HepG2 (cell line): ENCODE results near the gene UPF3B. TPM values are rescaled to one million over a fixed set of nuclear protein-coding genes. Genes with fewer than 3 reads are reported as not detected.
"Not testable (repeated sequence)": the region's sequence is repeated elsewhere in the genome, so short reads cannot be mapped to it uniquely, and the experiment has no call there.

Experiments used
- ATAC-seq: fragments of 200-7000 bp; cut with Tn5 transposase; 3 replicates; pipeline ENCODE4 v1.9.1; 2020; ENCODE audit warnings: mild to moderate bottlenecking, moderate library complexity
- BruUV-seq: library from RNA; stranded (reverse); fragments of 400-500 nt; replicated peaks from 2 replicates; lab custom pipeline; 2021; lab: Mats Ljungman, UMichigan
- CTCF ChIA-PET: fragments of 300-600 bp; formaldehyde crosslinking; extraction: SDS; loops from one replicate; lab custom pipeline; 2021; ENCODE audit warnings: low total read pairs, inconsistent platforms, low intra/inter-chr PET ratio; lab: Yijun Ruan, JAX
- POLR2A ChIA-PET: fragments of 350-600 bp; sonication (Branson Sonifier 250); formaldehyde crosslinking; loops from one replicate; lab custom pipeline; 2020; ENCODE audit warnings: antibody characterized with exemption, inconsistent platforms; lab: Yijun Ruan, JAX
- DNase-seq: peaks from one replicate; pipeline ENCODE4 v3.0.0-alpha.2; 2015; ENCODE audit warnings: low spot score
- FAIRE-seq: peaks from 3 replicates; lab custom pipeline; 2011; peaks lifted over from hg19 to GRCh38; lab: Jason Lieb, UNC
- H2AFZ ChIP-seq: one replicate; pipeline ENCODE4 v1.6.1; 2011; ENCODE audit warnings: low read length, inconsistent platforms
- H3K27ac ChIP-seq: fragments of 300-600 bp; 3 replicates; pipeline ENCODE4 v1.8.0; 2011; ENCODE audit warnings: mixed run types, mild to moderate bottlenecking, mixed read lengths, low read length, inconsistent platforms; ENCODE audit not compliant: insufficient read depth; ENCODE audit errors: extremely low read length
- H3K27me3 ChIP-seq, 2 experiments: fragments of 200-600 bp in 1 of 2; 2 replicates in 1 of 2; 3 replicates in 1 of 2; pipeline versions ENCODE4 v1.6.0 to v1.8.0; 2011; ENCODE audit warnings: low read length in 2 of 2, mild to moderate bottlenecking in 2 of 2, moderate library complexity in 2 of 2, inconsistent platforms in 1 of 2; ENCODE audit not compliant: insufficient read depth in 2 of 2, control insufficient read depth in 1 of 2
- H3K36me3 ChIP-seq, 2 experiments: fragments of 200-600 bp in 1 of 2; replicated peaks in 1 of 2; 2 replicates in 1 of 2; 3 replicates in 1 of 2; pipeline versions ENCODE4 v1.5.1 to v1.8.0; 2011; ENCODE audit warnings: low read length in 2 of 2, inconsistent platforms in 1 of 2; ENCODE audit not compliant: insufficient read depth in 2 of 2, control insufficient read depth in 1 of 2
- H3K4me1 ChIP-seq: 2 replicates; pipeline ENCODE4 v1.5.1; 2012; ENCODE audit warnings: low read length, inconsistent platforms; ENCODE audit not compliant: insufficient read depth
- H3K4me2 ChIP-seq: 2 replicates; pipeline ENCODE4 v1.6.0; 2011; ENCODE audit warnings: low read depth, low read length, inconsistent platforms
- H3K4me3 ChIP-seq, 3 experiments: fragments of 200-600 bp in 1 of 3; sonication (generic), shearing (Covaris generic) in 1 of 3; replicated peaks in 1 of 3; 2 replicates each; pipeline ENCODE4 v1.5.1; 2011 to 2016; ENCODE audit warnings: low read length in 3 of 3, inconsistent platforms in 2 of 3, low read depth in 2 of 3, mild to moderate bottlenecking in 2 of 3, control low read depth in 1 of 3, mixed read lengths in 1 of 3; ENCODE audit not compliant: insufficient read depth in 1 of 3
- H3K79me2 ChIP-seq: one replicate; pipeline ENCODE4 v1.6.1; 2011; ENCODE audit warnings: low read length, inconsistent platforms; ENCODE audit not compliant: insufficient read depth
- H3K9ac ChIP-seq: 2 replicates; pipeline ENCODE4 v1.6.0; 2011; ENCODE audit warnings: mild to moderate bottlenecking, low read depth, low read length, inconsistent platforms; ENCODE audit not compliant: insufficient read depth
- H3K9me3 ChIP-seq: 2 replicates; pipeline ENCODE4 v1.5.1; 2012; ENCODE audit warnings: mild to moderate bottlenecking, low read length
- H4K20me1 ChIP-seq: 2 replicates; pipeline ENCODE4 v1.6.0; 2011; ENCODE audit warnings: inconsistent platforms, mild to moderate bottlenecking, low read length, moderate library complexity; ENCODE audit not compliant: insufficient read depth
- AHDC1 ChIP-seq: sonication (generic); formaldehyde crosslinking; IDR thresholded peaks from 2 replicates; pipeline ENCODE4 v1.5.1; 2020; ENCODE audit warnings: mild to moderate bottlenecking, missing genetic modification reagents, borderline replicate concordance
- FOXA3 ChIP-seq: IDR thresholded peaks from 2 replicates; pipeline ENCODE4 v1.6.1; 2016; ENCODE audit warnings: missing genetic modification reagents, missing compliant biosample characterization
- MAFF ChIP-seq: IDR thresholded peaks from 2 replicates; pipeline ENCODE4 v1.6.1; 2011; ENCODE audit warnings: low read depth, low read length, improper control_type of control experiment
- RARA ChIP-seq: IDR thresholded peaks from 2 replicates; pipeline ENCODE4 v1.6.1; 2016; ENCODE audit warnings: missing genetic modification reagents, missing compliant biosample characterization
- SAFB2 ChIP-seq: sonication (generic); formaldehyde crosslinking; IDR thresholded peaks from 2 replicates; pipeline ENCODE4 v1.5.1; 2020; ENCODE audit warnings: missing genetic modification reagents, low read depth, mild to moderate bottlenecking, borderline replicate concordance
- SAP130 ChIP-seq: IDR thresholded peaks from 2 replicates; pipeline ENCODE4 v1.6.1; 2016; ENCODE audit warnings: low read depth
- SRSF9 ChIP-seq: fragments of 200-400 bp; formaldehyde crosslinking; IDR thresholded peaks from 2 replicates; pipeline ENCODE4 v1.6.1; 2018; ENCODE audit warnings: borderline replicate concordance, mild to moderate bottlenecking, low read depth, low read length; ENCODE audit not compliant: insufficient read depth, poor library complexity, severe bottlenecking
- ZFX ChIP-seq: sonication (generic); formaldehyde crosslinking; IDR thresholded peaks from 2 replicates; pipeline ENCODE4 v1.4.0; 2020; ENCODE audit warnings: mild to moderate bottlenecking, low read depth, missing genetic modification reagents, moderate library complexity
- ZNF101 ChIP-seq: sonication (generic); formaldehyde crosslinking; IDR thresholded peaks from 2 replicates; pipeline ENCODE4 v1.4.0; 2020; ENCODE audit warnings: mild to moderate bottlenecking, low read depth, missing genetic modification reagents, borderline replicate concordance
- ZNF143 ChIP-seq: sonication (generic); formaldehyde crosslinking; IDR thresholded peaks from 2 replicates; pipeline ENCODE4 v1.4.0; 2020; ENCODE audit warnings: missing genetic modification reagents
- ZNF776 ChIP-seq: sonication (generic); formaldehyde crosslinking; IDR thresholded peaks from 2 replicates; pipeline ENCODE4 v1.4.0; 2020; ENCODE audit warnings: mild to moderate bottlenecking, missing genetic modification reagents
- ZSCAN21 ChIP-seq: sonication (generic); formaldehyde crosslinking; IDR thresholded peaks from 2 replicates; pipeline ENCODE4 v1.8.0; 2022; ENCODE audit warnings: mild to moderate bottlenecking, missing genetic modification reagents, moderate library complexity, borderline replicate concordance
- WGBS: methylation state at CpG from one replicate; pipeline ENCODE4 v1.1.6; 2017; ENCODE audit warnings: low lambda C conversion rate; 5-methylcytosine and 5-hydroxymethylcytosine counted together
- in situ Hi-C: cut with HindIII; loops from 2 replicates; pipeline ENCODE4 v1.10.0; 2017; ENCODE audit warnings: low pct_unique_long_range_greater_than_20kb; ENCODE audit not compliant: extremely low pct_ligation_motif_present
- intact Hi-C: fragments of 100-400 bp; cut with micrococcal nuclease; formaldehyde crosslinking; loops from one replicate; pipeline ENCODE4 v1.10.0; 2022; ENCODE audit not compliant: unreplicated experiment
- polyA plus RNA-seq, 8 experiments: library from polyadenylated mRNA; depleted of rRNA in 3 of 8; stranded (reverse) in 7 of 8; unstranded in 1 of 8; fragments of >200 nt; fragmentation: Illumina TruSeq in 4 of 8; extraction: Trizol in 4 of 8; gene quantifications; 2 replicates each; pipeline versions ENCODE4 v1.2.1 to v1.2.3, GENCODE V29; 2011 to 2016; ENCODE audit warnings: low read depth in 4 of 8, missing spikeins in 1 of 8, mixed read lengths in 1 of 8; ENCODE audit not compliant: insufficient read depth in 1 of 8
- total RNA-seq, 5 experiments: library from RNA; depleted of rRNA; stranded (reverse); fragments of >200 nt; fragmentation: Illumina TruSeq; extraction: Trizol; gene quantifications; 2 replicates each; pipeline ENCODE4 v1.2.3, GENCODE V29; 2016; ENCODE audit warnings: low read depth in 1 of 5

Gene UPF3B
- total and polyA plus RNA-seq, 2 of the 13 experiments (the other 11 are each of a cell fraction or from before 2014, with no cell fraction given) = 5.2 to 7.2 TPM

- TF ChIP-seq SAP130 (CRISPR knock-in tag) (0 out of 2 replicates have a peak, but pooled peaks have one; percentile 16), SRSF9 (no peak), ZNF776 (CRISPR knock-in tag) (no peak), ZFX (CRISPR knock-in tag) (no peak), ZNF101 (no peak), ZSCAN21 (CRISPR knock-in tag) (no peak), FOXA3 (CRISPR knock-in tag) (peak; percentile 43), SAFB2 (CRISPR knock-in tag) (no peak), AHDC1 (CRISPR knock-in tag) (no peak; the same call in 1 of the 2 replicates), MAFF (no peak), RARA (CRISPR knock-in tag) (no peak), ZNF143 (CRISPR knock-in tag) (no peak)
- TF ChIP-seq, all 625 proteins: peak for 25
Measured at GRCh38 chrX:119826399-119826959, 26.3 kb downstream of the UPF3B start (continued).

GRCh38 chrX:119824221-119824620, 28.5 kb downstream of the UPF3B start:
- H3K4me3 ChIP-seq, H3K9ac ChIP-seq, POLR2A ChIA-PET, H4K20me1 ChIP-seq, in situ Hi-C loops, H3K79me2 ChIP-seq, DNase-seq, BruUV-seq, FAIRE-seq, H3K4me2 ChIP-seq, H3K9me3 ChIP-seq, H3K27me3 ChIP-seq, CTCF ChIA-PET, H3K36me3 ChIP-seq, intact Hi-C loops, H3K27ac ChIP-seq, H2AFZ ChIP-seq: not testable (repeated sequence)
- WGBS = no CpG with 5 or more reads among the region's 5 CpGs
- ATAC-seq = peak; percentile 66
- H3K4me1 ChIP-seq = peaks cover 41% of the 10 kb centered on the region

GRCh38 chrX:119821703-119822102, 31.1 kb downstream of the UPF3B start:
- H3K36me3 ChIP-seq, H3K4me2 ChIP-seq, H3K27me3 ChIP-seq, intact Hi-C loops, H3K27ac ChIP-seq, BruUV-seq, ATAC-seq, H3K4me3 ChIP-seq, DNase-seq, H3K9ac ChIP-seq, H2AFZ ChIP-seq, FAIRE-seq, H4K20me1 ChIP-seq, H3K79me2 ChIP-seq, CTCF ChIA-PET, in situ Hi-C loops, H3K9me3 ChIP-seq: not testable (repeated sequence)
- peaks cover 48% of the 10 kb centered on the region for H3K4me1 ChIP-seq
- WGBS = 77% methylated on average over 3 of the region's 3 CpGs
- POLR2A ChIA-PET = interaction anchor here (1.5 to 1.6 kb wide), 2 partner anchors 30 to 31 kb away, joined by 3 to 7 read pairs; partner anchors contain the start of genes RPL39 and UPF3B
